Testis (tissue), 2 donors: Measurements from ENCODE around the gene CDH4.

Experiments used
- POLR2A ChIP-seq: fragments of 450-650 bp; IDR thresholded peaks from one replicate; pipeline ENCODE4 v1.6.1; 2017; ENCODE audit warnings: antibody characterized with exemption, mild to moderate bottlenecking, moderate library complexity
- TF ChIP-seq, protein P1 (sequence below), 3 experiments: fragments of 450-650 bp in 2 of 3; fragments of 200-600 bp in 1 of 3; sonication (generic) in 1 of 3; IDR thresholded peaks; one replicate each; pipeline ENCODE4 v1.5.1; 2016 to 2019; ENCODE audit warnings: antibody characterized with exemption in 3 of 3, mild to moderate bottlenecking in 2 of 3, moderate library complexity in 1 of 3

DNA sequence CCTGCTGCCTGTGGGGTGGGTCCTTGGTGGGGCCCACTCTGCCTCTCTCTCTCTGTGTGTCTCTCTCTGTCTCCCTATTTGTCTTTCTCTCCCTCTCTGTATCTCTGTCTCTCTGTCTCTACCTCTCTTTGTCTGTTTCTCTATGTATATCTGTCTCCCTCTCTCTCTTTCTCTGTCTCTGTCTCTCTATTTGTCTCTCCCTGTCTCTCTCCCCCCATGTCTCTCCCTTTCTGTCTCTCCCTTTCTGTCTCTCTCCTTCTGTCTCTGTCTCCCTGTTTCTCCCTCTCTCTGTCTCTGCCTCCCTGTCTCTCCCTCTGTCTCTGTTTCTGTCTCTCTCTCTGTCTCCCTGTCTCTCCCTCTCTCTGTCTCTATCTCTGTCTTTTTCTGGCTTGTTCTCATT is 353.2 kb downstream of the CDH4 start:
- TF ChIP-seq, protein P1, sequence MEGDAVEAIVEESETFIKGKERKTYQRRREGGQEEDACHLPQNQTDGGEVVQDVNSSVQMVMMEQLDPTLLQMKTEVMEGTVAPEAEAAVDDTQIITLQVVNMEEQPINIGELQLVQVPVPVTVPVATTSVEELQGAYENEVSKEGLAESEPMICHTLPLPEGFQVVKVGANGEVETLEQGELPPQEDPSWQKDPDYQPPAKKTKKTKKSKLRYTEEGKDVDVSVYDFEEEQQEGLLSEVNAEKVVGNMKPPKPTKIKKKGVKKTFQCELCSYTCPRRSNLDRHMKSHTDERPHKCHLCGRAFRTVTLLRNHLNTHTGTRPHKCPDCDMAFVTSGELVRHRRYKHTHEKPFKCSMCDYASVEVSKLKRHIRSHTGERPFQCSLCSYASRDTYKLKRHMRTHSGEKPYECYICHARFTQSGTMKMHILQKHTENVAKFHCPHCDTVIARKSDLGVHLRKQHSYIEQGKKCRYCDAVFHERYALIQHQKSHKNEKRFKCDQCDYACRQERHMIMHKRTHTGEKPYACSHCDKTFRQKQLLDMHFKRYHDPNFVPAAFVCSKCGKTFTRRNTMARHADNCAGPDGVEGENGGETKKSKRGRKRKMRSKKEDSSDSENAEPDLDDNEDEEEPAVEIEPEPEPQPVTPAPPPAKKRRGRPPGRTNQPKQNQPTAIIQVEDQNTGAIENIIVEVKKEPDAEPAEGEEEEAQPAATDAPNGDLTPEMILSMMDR (IDR thresholded peaks at IDR 0.05), result no peak
- TF ChIP-seq POLR2A, result no peak
